HG03432 (cell line): ENCODE data around the gene RGS14.
"Not testable (repeated sequence)": the region's sequence is repeated elsewhere in the genome, so short reads cannot be mapped to it uniquely, and the experiment has no call there.

Experiments used
- ATAC-seq: cut with Tn5 transposase; IDR thresholded peaks from one replicate; pipeline ENCODE4 v1.9.1; 2021; ENCODE audit warnings: mild to moderate bottlenecking, moderate library complexity; ENCODE audit not compliant: unreplicated experiment

Gene RGS14

GRCh38 chr5:177397875-177398390, 40.2 kb downstream of the RGS14 start:
- ATAC-seq = no peak

- no peak for ATAC-seq
Observed at GRCh38 chr5:177399997-177400868, 42.5 kb downstream of the RGS14 start, which contains the start of gene PFN3. TSS of gene PFN3 (minus strand) at chr5:177400661. CDS start at chr5:177400576, 85 bp downstream.

- ATAC-seq = peak; percentile 24
Observed at GRCh38 chr5:177402271-177403043, 44.7 kb downstream of the RGS14 start.

GRCh38 chr5:177403102-177403791, 45.5 kb downstream of the RGS14 start:
- ATAC-seq = peak; percentile 25

GRCh38 chr5:177403792-177404640, 46.3 kb downstream of the RGS14 start:
- ATAC-seq = peak; percentile 83

- ATAC-seq = no peak
Observed at GRCh38 chr5:177404641-177405179, 47.0 kb downstream of the RGS14 start.

GRCh38 chr5:177405312-177405711, 47.6 kb downstream of the RGS14 start:
- ATAC-seq = no peak

GRCh38 chr5:177405805-177406204, 48.1 kb downstream of the RGS14 start:
- ATAC-seq = no peak

- no peak for ATAC-seq
Observed at GRCh38 chr5:177409043-177409801, 51.5 kb downstream of the RGS14 start, which contains the start of gene F12. TSS of gene F12 (minus strand) at chr5:177409564. CDS start at chr5:177409527, 37 bp downstream.

GRCh38 chr5:177410575-177410974, 52.9 kb downstream of the RGS14 start:
- ATAC-seq = no peak

GRCh38 chr5:177412603-177413233, 55.0 kb downstream of the RGS14 start:
- ATAC-seq = peak; percentile 77

- ATAC-seq = no peak
Observed at GRCh38 chr5:177414481-177414880, 56.8 kb downstream of the RGS14 start.

GRCh38 chr5:177417081-177417480, 59.4 kb downstream of the RGS14 start:
- ATAC-seq = not testable (repeated sequence)

GRCh38 chr5:177419046-177419445, 61.3 kb downstream of the RGS14 start:
- no peak for ATAC-seq

- ATAC-seq = not testable (repeated sequence)
Observed at GRCh38 chr5:177420472-177420871, 62.7 kb downstream of the RGS14 start.

GRCh38 chr5:177421062-177421798, 63.5 kb downstream of the RGS14 start:
- no peak for ATAC-seq
